NK-92 (cell line): ENCODE results near the gene GRK4.
"Not testable (repeated sequence)": the region's sequence is repeated elsewhere in the genome, so short reads cannot be mapped to it uniquely, and the experiment has no call there.

Experiments
- DNase-seq: peaks from one replicate; lab custom pipeline; 2025; ENCODE audit not compliant: unreplicated experiment; lab: John Stamatoyannopoulos, UW

GRK4 gene

GRCh38 chr4:2941138-2942036 is 22.0 kb upstream of the GRK4 start:
- no peak for DNase-seq

- no peak for DNase-seq
Observed at GRCh38 chr4:2942037-2942531, 21.3 kb upstream of the GRK4 start.

GRCh38 chr4:2942532-2943363 is 20.6 kb upstream of the GRK4 start:
- no peak for DNase-seq

- no peak for DNase-seq
Observed at GRCh38 chr4:2943364-2944090, 19.8 kb upstream of the GRK4 start.

DNA sequence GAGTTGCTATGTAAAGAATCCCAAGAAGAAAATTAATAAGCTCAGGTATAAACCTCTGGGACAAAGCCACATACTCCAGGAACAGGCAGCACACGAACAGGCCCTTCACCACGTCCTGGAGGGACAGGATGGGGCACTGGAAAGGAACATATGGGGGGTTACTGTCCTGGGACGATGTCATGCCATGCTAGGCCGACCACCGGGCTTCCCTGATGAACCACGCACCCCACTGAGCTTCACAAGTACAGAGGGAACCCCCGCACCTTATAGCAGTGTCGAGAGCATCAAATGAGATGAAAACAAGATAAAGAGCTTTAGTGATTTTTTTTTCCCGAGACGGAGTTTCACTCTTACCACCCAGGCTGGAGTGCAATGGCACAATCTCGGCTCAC is 19.3 kb upstream of the GRK4 start:
- no peak for DNase-seq

DNA sequence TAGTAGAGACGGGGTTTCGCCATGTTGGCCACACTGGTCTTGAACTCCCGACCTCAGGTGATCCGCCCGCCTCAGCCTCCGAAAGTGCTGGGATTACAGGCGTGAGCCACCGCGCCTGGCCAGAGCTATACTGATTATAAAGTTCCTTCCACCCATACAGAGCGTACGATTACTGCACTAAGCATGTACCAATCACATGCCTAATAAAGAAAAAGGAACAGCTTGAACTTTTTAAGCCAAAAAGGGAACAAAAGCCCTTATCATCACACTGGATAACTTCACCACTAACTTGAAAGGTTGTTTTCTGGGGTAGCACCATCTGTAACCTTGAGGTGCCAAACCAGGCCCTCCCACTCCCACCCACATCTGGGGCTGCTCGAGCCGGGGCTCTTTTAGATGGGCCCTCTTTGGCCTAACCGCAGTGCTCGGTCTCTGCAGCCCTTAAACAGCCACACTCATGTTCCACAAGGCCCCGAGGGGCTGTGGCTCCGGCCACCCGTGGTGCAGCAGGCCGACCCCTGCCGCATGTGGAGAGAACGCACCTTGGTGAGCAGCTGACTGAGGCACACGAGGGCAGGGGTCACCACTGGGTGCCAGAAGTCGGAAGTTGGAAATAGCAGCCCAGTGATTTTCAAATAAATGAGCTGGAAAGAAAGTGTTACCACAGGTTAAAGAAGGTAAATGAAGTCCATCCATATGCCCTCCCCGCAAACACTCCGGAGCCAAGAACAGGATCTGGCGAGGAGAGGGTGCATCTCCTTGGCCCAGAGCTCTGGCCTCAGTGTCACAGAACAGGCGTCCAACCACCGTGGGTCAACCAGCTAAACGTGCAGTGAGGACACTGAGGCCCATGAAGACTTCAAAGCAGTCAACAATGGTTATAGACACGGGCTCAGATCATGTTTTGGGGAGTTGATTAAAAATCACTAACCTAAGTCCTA is 18.5 kb upstream of the GRK4 start:
- no peak for DNase-seq

GRCh38 chr4:2945619-2946604 is 17.5 kb upstream of the GRK4 start:
- not testable (repeated sequence) for DNase-seq

GRCh38 chr4:2946812-2947600 is 16.4 kb upstream of the GRK4 start:
- DNase-seq, result no peak

DNA sequence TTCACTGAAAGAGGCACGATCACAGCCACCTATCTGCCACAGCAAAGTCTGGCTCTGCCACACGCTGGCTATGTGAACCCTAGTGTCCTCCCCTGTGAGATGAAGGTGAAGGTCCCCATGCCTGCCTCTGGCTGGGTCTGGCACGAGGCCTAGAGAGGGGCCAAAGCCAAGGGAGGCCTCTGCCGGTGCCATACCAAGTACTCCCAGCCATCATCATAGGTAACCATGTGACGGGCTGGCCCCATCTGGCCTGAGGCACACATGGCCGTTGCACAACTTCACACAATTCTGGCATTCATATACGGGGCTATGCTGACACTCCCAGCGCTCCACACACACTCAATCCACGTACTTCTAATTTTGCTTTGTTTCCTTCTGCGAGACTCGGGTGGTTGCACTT is 15.4 kb upstream of the GRK4 start:
- no peak for DNase-seq

DNA sequence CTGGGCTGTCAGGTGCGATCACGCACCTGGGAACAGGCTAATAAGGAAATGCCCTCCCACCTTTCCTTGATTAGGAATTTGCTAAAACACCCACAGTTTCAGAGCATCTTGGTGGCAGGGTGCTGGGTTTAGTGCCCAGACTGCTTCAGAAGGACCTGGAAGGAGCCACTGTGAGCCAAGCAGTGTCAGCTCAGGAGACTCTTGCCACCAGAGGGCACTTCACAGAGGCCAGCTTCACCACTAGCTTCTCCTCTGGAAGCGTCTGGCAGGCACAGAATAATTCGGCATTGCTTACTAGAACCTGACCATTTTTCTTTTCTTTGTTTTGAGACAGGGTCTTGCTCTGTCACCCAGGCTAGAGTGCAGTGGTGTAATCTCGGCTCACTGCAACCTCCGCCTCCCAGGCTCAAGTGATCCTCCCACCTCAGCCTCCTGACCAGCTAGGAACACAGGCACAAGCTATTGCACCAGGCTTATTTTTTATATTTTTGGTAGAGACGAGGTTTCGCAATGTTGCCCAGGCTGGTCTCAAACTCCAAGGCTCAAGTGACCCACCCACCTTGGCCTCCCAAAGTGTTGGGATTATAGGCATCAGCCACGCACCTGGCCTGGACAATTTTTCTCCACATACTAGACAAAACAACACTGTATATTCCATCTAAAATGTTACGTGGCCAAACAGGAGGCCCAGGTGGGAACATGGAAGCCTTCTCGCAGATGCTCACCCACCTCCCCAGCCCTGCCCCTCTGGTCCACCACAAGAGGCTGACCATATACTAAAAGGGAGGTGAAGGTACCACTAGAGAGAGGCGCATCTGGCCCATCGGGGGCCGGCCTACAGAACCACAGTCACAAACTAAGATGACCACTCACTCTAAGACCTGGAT is 14.2 kb upstream of the GRK4 start:
- DNase-seq, result no peak

- DNase-seq, result no peak
Observed at GRCh38 chr4:2949782-2950125, 13.6 kb upstream of the GRK4 start.

GRCh38 chr4:2950221-2950989 is 13.0 kb upstream of the GRK4 start:
- no peak for DNase-seq

DNA sequence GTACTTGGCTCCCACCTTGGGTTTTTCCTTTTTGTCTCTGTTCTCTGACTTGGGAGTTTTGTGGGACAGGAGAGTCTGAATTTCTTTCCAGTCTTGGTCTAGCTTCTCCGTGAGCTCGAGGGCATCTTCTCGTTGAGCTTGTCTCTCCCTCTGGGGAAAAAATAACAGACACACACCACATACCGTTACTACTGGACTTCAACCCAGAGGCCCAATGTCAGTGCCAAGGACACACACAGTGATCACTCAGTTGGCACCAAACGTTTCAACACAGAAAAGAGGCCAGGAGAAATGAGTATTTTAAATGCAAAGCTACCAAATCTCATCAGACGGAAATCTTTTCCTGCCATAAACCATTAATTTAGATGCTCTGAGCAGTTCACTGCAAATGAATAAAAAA is 9.9 kb upstream of the GRK4 start:
- no peak for DNase-seq

DNA sequence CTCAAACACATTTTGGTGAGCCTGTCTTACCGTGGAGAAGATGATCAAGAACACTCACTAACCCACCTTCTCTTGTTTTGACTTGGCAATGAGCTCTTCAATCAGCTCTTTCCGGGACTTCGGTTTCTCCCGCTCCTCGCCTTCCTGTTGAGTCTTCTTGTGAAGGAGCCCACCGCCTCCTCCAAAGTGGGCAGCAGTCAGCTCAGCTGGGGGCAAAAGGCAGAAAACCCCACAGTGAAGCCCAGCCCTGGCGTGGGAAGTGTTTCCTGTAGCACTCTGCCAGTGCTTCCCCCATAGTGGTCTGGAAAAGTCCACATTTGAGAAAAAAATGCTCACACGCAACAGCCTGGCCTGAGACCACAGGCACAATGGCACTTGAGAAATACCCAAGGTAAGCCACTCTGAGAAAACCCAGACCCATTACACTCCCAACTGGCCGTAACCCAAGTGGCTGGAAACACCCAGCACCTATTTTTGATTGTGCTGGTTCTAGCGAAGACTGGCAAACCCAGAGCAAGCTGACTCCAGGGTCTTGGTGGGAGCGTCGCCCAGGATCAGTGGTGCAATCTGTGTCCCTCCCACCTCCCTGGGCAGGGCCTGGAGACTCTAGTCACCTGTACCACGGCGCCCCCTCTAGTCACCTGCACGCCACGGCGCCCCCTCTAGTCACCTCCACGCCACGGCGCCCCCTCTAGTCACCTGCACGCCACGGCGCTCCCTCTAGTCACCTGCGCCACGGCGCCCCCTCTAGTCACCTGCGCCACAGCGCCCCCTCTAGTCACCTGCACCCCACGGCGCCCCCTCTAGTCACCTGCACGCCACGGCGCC is 8.8 kb upstream of the GRK4 start:
- no peak for DNase-seq

DNA sequence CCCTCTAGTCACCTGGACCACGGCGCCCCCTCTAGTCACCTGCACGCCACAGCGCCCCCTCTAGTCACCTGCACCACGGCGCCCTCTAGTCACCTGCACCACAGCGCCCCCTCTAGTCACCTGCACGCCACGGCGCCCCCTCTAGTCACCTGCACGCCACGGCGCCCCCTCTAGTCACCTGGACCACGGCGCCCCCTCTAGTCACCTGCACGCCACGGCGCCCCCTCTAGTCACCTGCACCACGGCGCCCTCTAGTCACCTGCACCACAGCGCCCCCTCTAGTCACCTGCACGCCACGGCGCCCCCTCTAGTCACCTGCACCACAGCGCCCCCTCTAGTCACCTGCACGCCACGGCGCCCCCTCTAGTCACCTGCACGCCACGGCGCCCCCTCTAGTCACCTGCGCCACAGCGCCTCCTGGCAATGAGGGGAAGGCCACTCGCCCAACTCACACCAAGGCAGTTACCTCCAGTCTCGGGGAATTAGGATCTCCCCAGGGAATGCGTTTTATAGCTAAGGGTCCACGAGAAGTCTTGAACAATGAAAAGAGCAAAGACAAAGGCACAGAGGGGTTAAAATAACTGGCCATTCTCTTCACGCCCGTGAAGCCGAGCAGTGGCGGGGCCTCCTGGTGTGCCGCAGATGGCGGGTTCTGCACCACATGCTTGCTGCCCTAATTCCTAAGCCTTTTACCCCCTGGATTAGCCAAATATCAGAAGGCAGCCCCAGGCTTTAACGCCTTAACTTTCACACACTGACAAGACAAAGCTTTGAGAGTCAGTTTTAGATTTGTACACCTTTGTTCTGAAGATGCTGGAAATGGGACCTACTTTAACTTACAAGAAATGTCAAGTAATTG is 8.0 kb upstream of the GRK4 start:
- DNase-seq, result not testable (repeated sequence)
